ENCODE data around the gene MYO15B. TPM values are rescaled to one million over a fixed set of nuclear protein-coding genes. Genes with fewer than 3 reads are reported as not detected.

MYO15B gene
- total RNA-seq, 1 experiment from 2014 or later, result 0.34 TPM

DNA sequence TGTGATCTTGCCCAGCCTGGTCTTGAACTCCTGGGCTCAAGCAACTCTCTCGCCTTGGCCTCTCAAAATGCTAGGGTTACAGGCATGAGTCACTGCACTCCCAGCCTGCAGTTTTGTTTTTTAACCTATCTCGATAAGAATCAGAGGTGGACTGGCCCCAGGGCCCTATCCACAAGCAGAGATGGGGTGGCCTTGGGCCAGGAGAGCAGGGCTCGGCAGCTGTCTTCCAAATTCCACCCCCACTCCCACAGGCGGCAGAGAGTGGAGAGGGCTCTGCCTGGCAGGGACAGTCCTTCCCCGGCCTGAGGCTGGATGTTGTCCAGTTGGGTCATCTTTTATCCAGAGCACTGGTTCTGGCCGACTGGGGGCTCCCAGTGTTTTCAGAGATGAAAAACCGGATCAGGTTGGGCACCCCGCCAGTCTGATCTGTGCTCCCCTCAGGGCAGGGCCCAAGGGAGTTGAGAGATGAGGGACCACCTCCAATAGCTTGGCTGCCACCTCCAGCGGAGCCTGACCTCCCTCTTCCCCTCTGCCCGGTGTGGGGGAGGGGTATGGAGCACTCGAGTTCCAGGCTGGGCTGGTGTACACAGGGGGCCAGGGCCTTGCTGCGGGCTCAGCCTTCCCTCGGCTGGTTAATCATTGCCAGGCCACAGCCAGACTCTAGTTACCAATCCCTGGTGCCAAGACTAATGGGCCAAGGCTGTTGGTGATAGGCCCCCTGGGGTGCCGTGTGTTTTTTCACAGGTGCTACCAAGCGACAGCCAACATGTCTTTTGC is 30.3 kb upstream of the MYO15B start:
- in situ Hi-C loops (cut with HindIII; ENCODE audit: low pct_unique_long_range_greater_than_20kb, low sequenced_read_pairs), result no loop called here
- DNase-seq (ENCODE audit: low read depth), result peak; percentile 97

DNA sequence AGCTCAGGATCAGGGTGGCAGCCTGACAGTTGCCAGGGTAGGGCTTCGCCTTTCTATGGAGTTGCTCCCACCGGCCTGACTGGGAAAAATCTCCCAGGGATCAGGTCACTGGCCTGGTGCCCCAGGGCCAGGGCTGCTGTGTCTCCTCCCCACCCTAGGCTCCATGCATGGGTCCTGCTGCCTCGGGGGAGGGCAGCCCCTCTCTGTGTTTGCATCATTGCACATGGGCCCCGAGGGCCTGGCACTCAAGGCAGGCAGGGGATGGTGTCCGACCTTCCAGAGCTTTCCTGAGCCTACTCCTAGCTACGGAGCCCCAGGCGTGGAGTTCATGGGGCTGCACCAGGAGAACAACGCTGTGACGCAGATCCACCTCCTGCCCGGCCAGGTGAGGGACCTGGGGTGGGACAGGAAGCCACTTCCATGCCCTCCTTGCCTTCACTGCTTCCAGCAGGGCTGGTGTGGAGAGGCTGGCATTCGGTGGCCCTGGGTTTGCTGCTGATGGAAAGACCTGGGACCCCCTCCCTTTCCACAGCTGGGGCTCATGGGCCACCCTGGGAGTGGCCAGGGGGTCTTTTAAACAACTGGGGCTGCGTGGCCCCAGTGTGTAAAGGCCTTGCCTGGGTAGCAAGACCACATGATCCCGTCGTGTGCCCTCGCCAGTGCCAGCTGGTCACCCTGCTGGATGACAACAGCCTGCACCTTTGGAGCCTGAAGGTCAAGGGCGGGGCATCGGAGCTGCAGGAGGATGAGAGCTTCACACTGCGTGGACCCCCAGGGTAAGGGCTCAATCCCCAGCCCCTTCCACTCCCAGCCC is 29.5 kb upstream of the MYO15B start:
- in situ Hi-C loops (cut with HindIII; ENCODE audit: low pct_unique_long_range_greater_than_20kb, low sequenced_read_pairs), result no loop called here
- DNase-seq (ENCODE audit: low read depth), result no peak

DNA sequence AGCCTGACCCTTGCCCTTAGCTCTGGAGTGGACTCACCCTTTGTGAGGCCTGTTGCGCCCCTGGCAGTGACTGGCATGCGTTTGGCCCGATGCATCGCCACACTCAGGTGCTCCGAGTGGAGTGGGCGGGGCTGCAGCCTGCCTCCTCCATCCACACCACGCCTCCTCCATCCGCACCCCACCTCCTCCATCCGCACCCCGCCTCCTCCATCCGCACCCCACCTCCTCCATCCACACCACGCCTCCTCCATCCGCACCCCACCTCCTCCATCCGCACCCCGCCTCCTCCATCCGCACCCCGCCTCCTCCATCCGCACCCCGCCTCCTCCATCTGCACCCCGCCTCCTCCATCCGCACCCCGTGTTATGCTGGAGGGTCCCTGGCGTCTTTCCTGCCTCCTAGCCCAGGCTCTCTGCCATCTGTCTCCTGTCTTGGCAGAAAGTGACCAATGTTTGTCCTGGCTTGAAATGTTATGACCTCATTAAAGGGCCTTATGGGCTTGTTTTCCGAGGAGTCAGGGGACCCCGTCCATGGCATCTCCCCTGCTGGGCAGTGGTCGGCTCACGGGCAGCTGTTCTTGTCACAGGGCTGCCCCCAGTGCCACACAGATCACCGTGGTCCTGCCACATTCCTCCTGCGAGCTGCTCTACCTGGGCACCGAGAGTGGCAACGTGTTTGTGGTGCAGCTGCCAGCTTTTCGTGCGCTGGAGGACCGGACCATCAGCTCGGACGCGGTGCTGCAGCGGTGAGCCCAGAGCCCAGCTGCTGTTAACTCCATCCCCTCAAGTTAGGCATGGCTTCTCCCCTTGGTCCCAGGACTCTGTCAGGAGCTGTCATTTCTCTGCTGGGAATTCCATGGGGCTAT is 28.7 kb upstream of the MYO15B start:
- in situ Hi-C loops (cut with HindIII; ENCODE audit: low pct_unique_long_range_greater_than_20kb, low sequenced_read_pairs), result no loop called here

DNA sequence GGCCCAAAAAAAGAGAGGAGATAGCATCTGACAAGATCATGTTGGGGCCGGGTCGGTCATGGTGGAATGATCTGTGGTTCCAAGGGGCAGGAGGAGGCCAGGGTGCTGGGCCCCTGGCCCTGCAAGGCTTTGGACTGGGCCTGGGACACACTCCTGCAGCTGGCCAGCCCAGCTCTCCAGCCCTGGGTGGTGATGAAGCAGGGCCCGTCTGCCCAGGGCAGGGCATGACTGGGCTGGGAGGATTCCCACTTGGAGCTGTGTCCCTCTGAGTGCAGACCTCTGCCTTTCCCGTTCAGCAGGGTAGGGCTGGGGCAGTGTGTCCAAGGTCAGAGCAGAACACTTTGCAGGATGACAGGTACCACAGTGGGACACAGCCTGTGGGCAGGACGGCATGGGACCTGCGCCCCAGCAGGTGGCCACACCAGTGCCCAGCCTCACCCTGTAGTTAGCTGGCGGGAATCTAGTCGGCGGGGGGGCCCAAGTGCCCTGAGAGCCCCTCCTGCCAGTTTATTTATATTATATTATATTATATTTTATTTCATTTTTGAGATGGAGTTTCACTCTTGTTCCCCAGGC is 27.6 kb upstream of the MYO15B start:
- no peak for DNase-seq (ENCODE audit: low read depth)
- in situ Hi-C loops (cut with HindIII; ENCODE audit: low pct_unique_long_range_greater_than_20kb, low sequenced_read_pairs), result no loop called here

More for the DNA sequence above, 28.7 kb upstream of the MYO15B start:
- DNase-seq (ENCODE audit: low read depth), result no peak

DNA sequence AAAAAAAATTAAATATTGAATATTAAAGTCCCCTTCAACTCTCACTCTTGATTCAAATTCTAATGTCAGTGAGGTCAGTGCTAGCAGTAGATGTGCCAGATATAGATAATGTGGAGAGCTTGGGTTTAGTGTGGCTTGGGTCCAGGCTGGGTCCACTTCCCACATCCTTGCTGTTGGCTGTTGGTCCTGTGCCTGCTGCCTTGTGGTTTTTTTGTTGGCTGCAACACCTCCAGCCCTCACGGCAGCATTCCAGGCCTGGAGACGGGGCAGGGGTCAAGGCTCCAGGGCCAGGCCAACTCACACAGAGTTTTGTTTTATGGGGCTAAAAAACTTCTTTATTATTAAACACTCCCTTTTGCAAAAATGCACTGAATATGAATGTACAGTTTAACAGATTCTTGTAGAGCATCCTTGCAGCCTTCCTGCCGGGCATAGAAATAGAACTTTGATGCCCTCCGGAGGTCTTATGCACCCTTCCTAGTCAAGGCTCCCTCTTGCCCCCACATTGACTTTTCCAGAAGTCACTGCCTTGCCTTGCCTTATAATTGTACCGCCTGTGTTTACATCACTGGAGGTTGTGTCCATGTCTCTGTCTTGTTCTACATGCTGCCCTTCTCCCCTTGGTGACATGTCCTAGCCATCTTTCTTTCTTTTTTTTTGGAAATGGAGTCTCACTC is 25.5 kb upstream of the MYO15B start:
- DNase-seq (ENCODE audit: low read depth), result no peak
- in situ Hi-C loops (cut with HindIII; ENCODE audit: low pct_unique_long_range_greater_than_20kb, low sequenced_read_pairs), result no loop called here

DNA sequence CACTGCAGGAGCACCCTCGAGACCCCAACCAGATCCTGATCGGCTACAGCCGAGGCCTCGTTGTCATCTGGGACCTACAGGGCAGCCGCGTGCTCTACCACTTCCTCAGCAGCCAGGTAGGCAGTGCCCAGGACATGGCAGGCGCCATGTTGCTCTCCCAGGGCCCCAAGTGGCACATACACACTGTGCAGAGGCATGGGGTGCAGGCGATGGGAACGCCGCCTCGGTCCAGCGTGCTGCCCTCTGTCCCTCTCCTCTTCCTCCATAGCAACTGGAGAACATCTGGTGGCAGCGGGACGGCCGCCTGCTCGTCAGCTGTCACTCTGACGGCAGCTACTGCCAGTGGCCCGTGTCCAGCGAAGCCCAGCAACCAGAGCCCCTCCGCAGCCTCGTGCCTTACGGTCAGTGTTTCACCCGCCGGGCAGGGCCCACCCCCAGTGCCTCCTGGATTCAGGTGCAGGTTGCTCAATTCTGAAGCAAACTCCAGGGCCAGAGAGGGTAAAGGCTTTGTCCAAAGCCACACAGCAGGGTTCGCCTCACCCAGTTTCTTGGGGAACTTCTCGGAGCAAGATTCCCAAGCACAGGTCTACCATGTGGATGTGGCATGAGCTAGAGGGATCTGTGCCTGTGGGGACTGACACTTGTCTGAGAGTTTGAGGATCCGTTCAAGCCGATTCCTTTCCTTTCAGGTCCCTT is 24.4 kb upstream of the MYO15B start:
- no peak for DNase-seq (ENCODE audit: low read depth)
- in situ Hi-C loops (cut with HindIII; ENCODE audit: low pct_unique_long_range_greater_than_20kb, low sequenced_read_pairs), result no loop called here

DNA sequence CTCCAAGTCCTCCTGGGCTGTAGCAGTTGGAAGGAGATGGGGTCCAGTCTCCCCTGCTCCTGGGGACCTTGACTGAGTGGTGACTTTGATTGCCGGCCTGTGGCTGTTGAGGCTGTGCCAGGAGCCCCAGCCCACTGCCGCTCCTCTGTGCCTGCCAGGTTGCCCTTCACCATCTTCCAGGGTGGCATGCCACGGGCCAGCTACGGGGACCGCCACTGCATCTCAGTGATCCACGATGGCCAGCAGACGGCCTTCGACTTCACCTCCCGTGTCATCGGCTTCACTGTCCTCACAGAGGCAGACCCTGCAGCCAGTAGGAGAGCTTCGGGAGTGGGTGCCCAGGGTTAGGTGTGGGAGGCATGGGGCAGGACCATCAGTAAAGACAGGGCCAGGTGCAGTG is 23.4 kb upstream of the MYO15B start:
- no peak for DNase-seq (ENCODE audit: low read depth)
- in situ Hi-C loops (cut with HindIII; ENCODE audit: low pct_unique_long_range_greater_than_20kb, low sequenced_read_pairs), result no loop called here

DNA sequence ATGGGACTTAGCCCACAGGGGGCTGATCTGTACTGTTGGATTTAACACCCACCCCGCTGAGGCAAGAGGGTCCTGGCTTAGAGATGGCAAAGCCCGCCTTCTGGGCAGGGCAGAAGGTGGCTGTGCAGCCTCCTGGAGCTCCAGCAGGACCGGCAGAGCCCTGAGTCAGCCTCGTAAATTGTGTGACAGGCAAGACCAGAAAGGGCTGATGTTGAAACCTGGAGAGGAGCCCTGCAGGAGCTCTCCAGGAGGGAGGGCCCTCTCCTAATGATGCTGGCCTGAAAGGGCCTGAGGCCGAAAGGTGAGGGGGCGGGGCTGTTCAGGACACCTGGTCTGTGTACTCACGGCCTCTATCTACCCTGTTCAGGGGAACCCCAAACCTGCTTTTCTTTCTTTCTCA is 22.5 kb upstream of the MYO15B start:
- in situ Hi-C loops (cut with HindIII; ENCODE audit: low pct_unique_long_range_greater_than_20kb, low sequenced_read_pairs), result no loop called here
- no peak for DNase-seq (ENCODE audit: low read depth)

DNA sequence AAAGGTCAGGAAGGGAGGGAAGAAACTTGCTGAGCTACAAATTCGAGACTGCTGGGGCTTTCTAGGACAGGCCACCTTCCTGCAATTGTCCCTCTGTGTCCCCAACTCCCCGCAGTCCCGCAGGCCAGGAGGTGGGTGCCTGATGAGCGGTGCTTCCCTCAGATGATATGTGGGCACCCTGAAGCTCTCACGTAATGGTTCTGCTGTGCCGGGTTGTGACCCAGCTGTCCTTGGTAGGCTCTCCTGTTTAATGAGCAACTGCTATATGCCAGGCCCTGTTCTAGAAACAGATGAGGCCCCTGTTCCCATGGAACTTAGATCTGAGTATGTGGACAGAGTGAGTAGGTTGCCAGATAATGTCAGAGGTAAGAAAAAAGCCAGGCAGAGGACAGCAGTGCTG is 22.0 kb upstream of the MYO15B start:
- no peak for DNase-seq (ENCODE audit: low read depth)
- in situ Hi-C loops (cut with HindIII; ENCODE audit: low pct_unique_long_range_greater_than_20kb, low sequenced_read_pairs), result no loop called here

DNA sequence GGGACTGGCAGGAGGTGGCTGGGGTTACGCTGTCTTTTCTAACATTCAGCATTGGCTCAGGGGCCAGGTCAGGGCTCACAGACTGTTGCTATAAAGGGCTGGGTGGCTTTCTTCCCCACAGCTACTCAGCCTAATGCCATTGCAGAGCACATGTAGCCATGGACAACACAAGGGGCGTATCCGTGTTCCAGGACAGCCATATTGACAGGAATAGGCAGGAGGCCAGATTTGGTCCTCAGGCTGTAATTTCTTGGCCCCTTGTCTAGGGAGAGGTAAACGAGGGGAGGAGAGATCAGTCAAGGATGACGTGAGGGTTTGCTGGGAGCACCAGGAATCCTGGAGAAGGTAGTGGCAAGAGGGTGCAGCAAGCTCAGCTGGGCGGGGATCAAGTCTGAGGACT is 21.2 kb upstream of the MYO15B start:
- peak; percentile 26 for DNase-seq (ENCODE audit: low read depth)
- in situ Hi-C loops (cut with HindIII; ENCODE audit: low pct_unique_long_range_greater_than_20kb, low sequenced_read_pairs), result no loop called here

DNA sequence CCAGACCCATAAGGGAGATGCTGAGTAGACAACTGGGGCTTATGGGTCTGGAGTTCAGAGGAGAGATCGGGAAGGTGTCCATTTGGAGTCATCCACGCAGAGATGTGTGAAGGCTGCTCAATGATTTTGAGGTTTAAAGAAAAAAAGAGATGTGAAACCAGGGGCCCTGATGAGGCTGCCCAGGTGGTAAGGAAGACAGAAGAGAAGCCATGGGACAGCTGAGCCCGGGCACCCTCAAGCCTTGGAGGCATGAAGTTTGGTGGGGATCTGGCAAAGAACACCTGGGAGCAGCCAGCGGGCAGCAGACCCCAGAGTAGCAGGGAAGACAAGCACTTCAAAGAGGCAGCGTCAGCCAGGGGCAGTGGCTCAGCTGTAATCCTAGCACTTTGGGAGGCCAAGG is 20.8 kb upstream of the MYO15B start:
- in situ Hi-C loops (cut with HindIII; ENCODE audit: low pct_unique_long_range_greater_than_20kb, low sequenced_read_pairs), result no loop called here
- DNase-seq (ENCODE audit: low read depth), result no peak

DNA sequence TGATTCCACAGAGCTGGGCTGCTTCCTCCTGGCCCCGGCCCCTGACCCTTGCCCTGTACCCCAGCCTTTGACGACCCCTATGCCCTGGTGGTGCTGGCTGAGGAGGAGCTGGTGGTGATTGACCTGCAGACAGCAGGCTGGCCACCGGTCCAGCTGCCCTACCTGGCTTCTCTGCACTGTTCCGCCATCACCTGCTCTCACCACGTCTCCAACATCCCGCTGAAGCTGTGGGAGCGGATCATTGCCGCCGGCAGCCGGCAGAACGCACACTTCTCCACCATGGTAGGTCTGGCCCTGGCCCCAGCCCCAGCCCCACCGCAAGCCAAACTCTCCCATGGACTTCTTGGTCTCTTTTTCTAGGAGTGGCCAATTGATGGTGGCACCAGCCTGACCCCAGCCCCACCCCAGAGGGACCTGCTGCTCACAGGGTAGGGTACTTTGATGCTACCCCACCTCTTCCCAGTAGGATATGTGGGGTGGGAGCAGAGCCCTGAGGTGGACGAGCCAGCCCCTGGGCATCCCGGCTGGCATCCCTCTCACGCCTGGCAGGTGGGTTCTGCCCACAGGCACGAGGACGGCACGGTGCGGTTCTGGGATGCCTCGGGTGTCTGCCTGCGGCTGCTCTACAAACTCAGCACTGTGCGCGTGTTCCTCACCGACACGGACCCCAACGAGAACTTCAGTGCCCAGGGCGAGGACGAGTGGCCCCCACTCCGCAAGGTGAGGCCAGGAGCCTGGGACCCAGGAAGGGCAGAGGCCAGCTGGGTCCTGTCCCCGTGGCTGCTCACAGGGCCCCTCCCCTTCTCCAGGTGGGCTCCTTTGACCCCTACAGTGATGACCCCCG is 19.0 kb upstream of the MYO15B start:
- no peak for DNase-seq (ENCODE audit: low read depth)
- in situ Hi-C loops (cut with HindIII; ENCODE audit: low pct_unique_long_range_greater_than_20kb, low sequenced_read_pairs), result no loop called here

DNA sequence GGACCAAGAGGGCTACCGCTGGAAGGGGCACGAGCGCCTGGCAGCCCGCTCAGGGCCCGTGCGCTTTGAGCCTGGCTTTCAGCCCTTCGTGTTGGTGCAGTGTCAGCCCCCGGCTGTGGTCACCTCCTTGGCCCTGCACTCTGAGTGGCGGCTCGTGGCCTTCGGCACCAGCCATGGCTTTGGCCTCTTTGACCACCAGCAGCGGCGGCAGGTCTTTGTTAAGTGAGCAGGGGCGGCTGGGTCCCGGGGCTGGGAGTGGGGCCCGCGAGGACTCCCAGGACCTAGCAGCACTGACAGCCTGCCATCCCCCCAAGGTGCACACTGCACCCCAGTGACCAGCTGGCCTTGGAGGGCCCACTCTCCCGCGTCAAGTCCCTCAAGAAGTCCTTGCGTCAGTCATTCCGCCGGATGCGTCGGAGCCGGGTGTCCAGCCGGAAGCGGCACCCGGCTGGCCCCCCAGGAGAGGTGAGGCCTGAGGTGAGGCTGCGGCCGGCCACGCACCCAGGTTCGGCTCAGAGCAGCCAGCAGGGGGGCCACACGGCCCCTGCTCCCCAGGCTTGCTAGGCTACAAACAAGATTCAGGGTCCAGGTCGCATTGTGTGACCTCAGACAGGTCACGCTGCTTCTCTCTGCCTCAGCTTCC is 17.4 kb upstream of the MYO15B start:
- in situ Hi-C loops (cut with HindIII; ENCODE audit: low pct_unique_long_range_greater_than_20kb, low sequenced_read_pairs), result no loop called here
- DNase-seq (ENCODE audit: low read depth), result no peak

DNA sequence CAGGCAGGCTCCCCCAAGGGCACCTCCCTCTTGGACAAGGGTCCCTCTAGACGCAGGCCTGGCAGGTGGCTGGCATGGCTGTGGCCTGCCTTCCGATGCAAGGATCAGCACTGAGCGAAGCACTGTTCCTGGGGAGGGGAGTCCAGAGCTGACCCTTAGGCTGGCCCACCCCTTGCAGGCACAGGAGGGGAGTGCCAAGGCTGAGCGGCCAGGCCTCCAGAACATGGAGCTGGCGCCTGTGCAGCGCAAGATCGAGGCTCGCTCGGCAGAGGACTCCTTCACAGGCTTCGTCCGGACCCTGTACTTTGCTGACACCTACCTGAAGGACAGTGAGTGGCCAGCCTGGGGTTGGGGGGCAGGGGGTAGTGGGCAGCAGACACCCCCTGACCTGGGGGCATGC is 16.8 kb upstream of the MYO15B start:
- DNase-seq (ENCODE audit: low read depth), result no peak
- in situ Hi-C loops (cut with HindIII; ENCODE audit: low pct_unique_long_range_greater_than_20kb, low sequenced_read_pairs), result no loop called here

DNA sequence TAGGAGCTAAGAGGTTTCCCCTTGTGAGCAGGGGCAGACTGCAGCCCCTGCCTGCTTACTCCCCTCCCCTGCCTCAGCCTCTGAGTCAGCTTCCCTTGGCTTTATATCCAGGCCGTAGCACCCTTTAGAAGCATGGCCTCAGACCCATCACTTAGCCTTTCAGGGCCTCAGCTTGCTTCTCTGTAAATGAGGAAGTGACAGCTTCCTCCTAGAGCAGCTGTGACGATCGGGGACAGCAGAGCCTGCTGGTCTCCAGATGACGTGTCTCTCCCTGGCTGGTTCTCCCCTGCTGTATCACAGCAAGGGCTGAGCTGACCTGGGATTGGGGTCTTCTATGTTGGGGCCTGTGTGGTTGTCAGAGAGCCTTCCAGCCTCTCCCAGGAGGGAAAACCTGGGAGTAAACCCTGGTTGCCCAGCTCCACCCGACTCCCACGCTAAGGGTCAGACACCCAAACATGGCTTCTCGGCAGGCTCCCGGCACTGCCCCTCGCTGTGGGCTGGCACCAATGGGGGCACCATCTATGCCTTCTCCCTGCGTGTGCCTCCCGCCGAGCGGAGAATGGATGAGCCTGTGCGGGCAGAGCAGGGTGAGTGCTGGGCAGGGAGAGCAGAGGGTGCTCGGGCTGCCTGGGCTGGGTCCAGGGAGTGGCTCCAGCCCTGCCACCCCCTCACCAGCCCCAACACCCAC is 16.3 kb upstream of the MYO15B start:
- in situ Hi-C loops (cut with HindIII; ENCODE audit: low pct_unique_long_range_greater_than_20kb, low sequenced_read_pairs), result no loop called here
- no peak for DNase-seq (ENCODE audit: low read depth)

DNA sequence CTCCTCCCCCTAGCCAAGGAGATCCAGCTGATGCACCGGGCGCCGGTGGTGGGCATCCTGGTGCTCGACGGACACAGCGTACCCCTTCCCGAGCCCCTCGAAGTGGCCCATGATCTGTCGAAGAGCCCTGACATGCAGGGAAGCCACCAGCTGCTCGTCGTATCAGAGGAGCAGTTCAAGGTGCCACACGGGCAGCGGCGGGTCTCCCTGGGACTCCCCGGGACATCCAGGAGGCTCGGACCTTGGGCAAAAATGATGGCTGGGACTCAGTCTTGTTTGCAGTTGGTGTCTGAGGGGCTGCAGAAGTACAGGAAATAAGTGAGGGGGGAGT is 15.8 kb upstream of the MYO15B start:
- in situ Hi-C loops (cut with HindIII; ENCODE audit: low pct_unique_long_range_greater_than_20kb, low sequenced_read_pairs), result no loop called here
- DNase-seq (ENCODE audit: low read depth), result no peak
